Thoracic aorta (tissue), 2 donors: Measurements from ENCODE around the gene PNPLA7. TPM values are rescaled to one million over a fixed set of nuclear protein-coding genes. Genes with fewer than 3 reads are reported as not detected.

Experiments used
- ATAC-seq: fragments of 150-250 bp; one replicate; pipeline ENCODE4 v1.8.0; 2017; ENCODE audit warnings: low read depth; ENCODE audit not compliant: insufficient number of reproducible peaks, low FRiP score
- DNase-seq: peaks from one replicate; pipeline ENCODE4 v3.0.0-alpha.2; 2020; ENCODE audit warnings: low spot score
- H3K27ac ChIP-seq, 2 donors: fragments of 200-600 bp; sonication (generic); 1 replicate in 1 of 2; 2 replicates in 1 of 2; pipeline ENCODE4 v1.5.1; 2016; ENCODE audit warnings: mild to moderate bottlenecking in 2 of 2, moderate library complexity in 2 of 2
- H3K27me3 ChIP-seq: fragments of 200-600 bp; sonication (generic); replicated peaks from 2 replicates; pipeline ENCODE4 v1.6.0; 2016; ENCODE audit warnings: mild to moderate bottlenecking; ENCODE audit not compliant: insufficient read depth
- H3K36me3 ChIP-seq: fragments of 200-600 bp; sonication (generic); one replicate; pipeline ENCODE4 v1.5.1; 2016
- H3K4me1 ChIP-seq, 2 donors: fragments of 200-600 bp; sonication (generic); 1 replicate in 1 of 2; 2 replicates in 1 of 2; pipeline versions ENCODE4 v1.5.1 to v1.6.0; 2016; ENCODE audit warnings: low read depth in 2 of 2, mild to moderate bottlenecking in 1 of 2; ENCODE audit not compliant: control insufficient read depth in 1 of 2
- H3K4me3 ChIP-seq: fragments of 200-600 bp; sonication (generic); 2 replicates; pipeline ENCODE4 v1.5.1; 2016; ENCODE audit warnings: mild to moderate bottlenecking
- H3K9me3 ChIP-seq: fragments of 200-600 bp; sonication (generic); 2 replicates; pipeline ENCODE4 v1.5.1; 2016
- CTCF ChIP-seq: fragments of 200-600 bp; sonication (generic); IDR thresholded peaks from one replicate; pipeline ENCODE4 v1.5.1; 2019; ENCODE audit warnings: antibody characterized with exemption
- total RNA-seq, 2 donors: library from RNA; depleted of rRNA; stranded (reverse); fragments of >200 nt; gene quantifications; one replicate each; pipeline versions ENCODE4 v1.1.0 to v1.2.3, GENCODE V29; 2016

Gene PNPLA7
- total RNA-seq, 2 donors from 2014 or later = 12.7 to 21.4 TPM

GRCh38 chr9:137460363-137461315 lies 89.6 kb downstream of the PNPLA7 start:
- H3K4me3 ChIP-seq = no peak overlapping the region
- ATAC-seq = no peak
- H3K27me3 ChIP-seq = no peaks in the 10 kb centered on the region
- H3K4me1 ChIP-seq = peaks cover 14 to 32% of the 10 kb centered on the region in 2 donors
- H3K9me3 ChIP-seq = no peaks in the 10 kb centered on the region
- no peak overlapping the region for H3K27ac ChIP-seq
- peaks cover 5% of the 10 kb centered on the region for H3K36me3 ChIP-seq
- TF ChIP-seq CTCF = no peak
- no peak for DNase-seq

GRCh38 chr9:137459601-137460362 lies 90.4 kb downstream of the PNPLA7 start:
- peak overlapping the region; percentile 97 for H3K4me3 ChIP-seq
- no peaks in the 10 kb centered on the region for H3K27me3 ChIP-seq
- H3K4me1 ChIP-seq = peaks cover 23 to 40% of the 10 kb centered on the region in 2 donors
- peak overlapping the region; percentile 61 to 97 for H3K27ac ChIP-seq
- TF ChIP-seq CTCF = no peak
- no peak for DNase-seq
- ATAC-seq = no peak
- peaks cover 5% of the 10 kb centered on the region for H3K36me3 ChIP-seq
- no peaks in the 10 kb centered on the region for H3K9me3 ChIP-seq

GRCh38 chr9:137459152-137459600 lies 91.0 kb downstream of the PNPLA7 start, which contains the start of gene NSMF:
TSS of gene NSMF (minus strand) at chr9:137459334. CDS start at chr9:137459102, 232 bp downstream.
- ATAC-seq (peak; percentile 64), DNase-seq (peak; percentile 74)
- H3K27ac ChIP-seq = peak within 1 kb of the TSS; percentile 97 to 99

GRCh38 chr9:137458194-137459151 lies 91.7 kb downstream of the PNPLA7 start:
- no peaks in the 10 kb centered on the region for H3K9me3 ChIP-seq
- H3K4me1 ChIP-seq = peaks cover 28 to 51% of the 10 kb centered on the region in 2 donors
- no peak for DNase-seq
- no peak for TF ChIP-seq CTCF
- peaks cover 8% of the 10 kb centered on the region for H3K36me3 ChIP-seq
- peak; percentile 27 for ATAC-seq
- peak overlapping the region; percentile 97 for H3K4me3 ChIP-seq
- peak overlapping the region; percentile 97 to 99 for H3K27ac ChIP-seq
- H3K27me3 ChIP-seq = no peaks in the 10 kb centered on the region

More at GRCh38 chr9:137459152-137459600, 91.0 kb downstream of the PNPLA7 start, which contains the start of gene NSMF:
- H3K4me3 ChIP-seq = peak within 1 kb of the TSS; percentile 97
- H3K27me3 ChIP-seq = no peaks in the 10 kb centered on the region
- TF ChIP-seq CTCF = no peak
- peaks cover 5% of the 10 kb centered on the region for H3K36me3 ChIP-seq
- H3K9me3 ChIP-seq = no peaks in the 10 kb centered on the region
- peaks cover 28 to 46% of the 10 kb centered on the region in 2 donors for H3K4me1 ChIP-seq
